GM10266 (cell line): ENCODE results near the gene PRG3.
A peak's percentile ranks its signal among the peaks of the same experiment; 100 is the strongest.

Experiments used
- DNase-seq: peaks from one replicate; pipeline ENCODE4 v3.0.0; 2012; ENCODE audit errors: extremely low spot score
- TF ChIP-seq, protein P1 (sequence below): IDR thresholded peaks from 2 replicates; pipeline ENCODE4 v1.5.1; 2012; ENCODE audit warnings: mild to moderate bottlenecking, low read depth; ENCODE audit not compliant: control insufficient read depth, insufficient read depth; ENCODE audit errors: missing control alignments

The PRG3 gene

GRCh38 chr11:57348636-57349313, 32.2 kb downstream of the PRG3 start:
- TF ChIP-seq, protein P1, sequence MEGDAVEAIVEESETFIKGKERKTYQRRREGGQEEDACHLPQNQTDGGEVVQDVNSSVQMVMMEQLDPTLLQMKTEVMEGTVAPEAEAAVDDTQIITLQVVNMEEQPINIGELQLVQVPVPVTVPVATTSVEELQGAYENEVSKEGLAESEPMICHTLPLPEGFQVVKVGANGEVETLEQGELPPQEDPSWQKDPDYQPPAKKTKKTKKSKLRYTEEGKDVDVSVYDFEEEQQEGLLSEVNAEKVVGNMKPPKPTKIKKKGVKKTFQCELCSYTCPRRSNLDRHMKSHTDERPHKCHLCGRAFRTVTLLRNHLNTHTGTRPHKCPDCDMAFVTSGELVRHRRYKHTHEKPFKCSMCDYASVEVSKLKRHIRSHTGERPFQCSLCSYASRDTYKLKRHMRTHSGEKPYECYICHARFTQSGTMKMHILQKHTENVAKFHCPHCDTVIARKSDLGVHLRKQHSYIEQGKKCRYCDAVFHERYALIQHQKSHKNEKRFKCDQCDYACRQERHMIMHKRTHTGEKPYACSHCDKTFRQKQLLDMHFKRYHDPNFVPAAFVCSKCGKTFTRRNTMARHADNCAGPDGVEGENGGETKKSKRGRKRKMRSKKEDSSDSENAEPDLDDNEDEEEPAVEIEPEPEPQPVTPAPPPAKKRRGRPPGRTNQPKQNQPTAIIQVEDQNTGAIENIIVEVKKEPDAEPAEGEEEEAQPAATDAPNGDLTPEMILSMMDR = no peak
- DNase-seq = no peak

DNA sequence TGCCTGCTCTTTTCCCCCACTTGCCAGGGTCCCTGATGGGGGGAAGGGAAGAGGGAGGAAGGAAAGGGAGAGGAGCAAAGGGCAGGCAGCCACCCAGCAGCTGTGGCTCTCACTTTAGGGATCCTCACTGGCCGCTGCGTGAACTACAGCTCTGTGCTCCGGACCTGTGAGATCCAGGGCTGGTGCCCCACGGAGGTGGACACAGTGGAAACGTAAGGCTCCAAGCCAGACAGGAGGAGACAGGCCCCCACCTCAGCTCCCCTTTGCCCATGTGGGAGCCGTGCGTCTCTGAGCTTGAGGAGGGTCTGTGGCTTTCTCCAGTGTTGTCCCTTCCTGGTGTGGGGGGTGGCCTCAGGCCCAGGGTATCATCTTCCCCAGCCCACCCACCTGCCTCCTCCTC, 32.9 kb downstream of the PRG3 start:
- DNase-seq = no peak
- TF ChIP-seq, protein P1 = no peak

DNA sequence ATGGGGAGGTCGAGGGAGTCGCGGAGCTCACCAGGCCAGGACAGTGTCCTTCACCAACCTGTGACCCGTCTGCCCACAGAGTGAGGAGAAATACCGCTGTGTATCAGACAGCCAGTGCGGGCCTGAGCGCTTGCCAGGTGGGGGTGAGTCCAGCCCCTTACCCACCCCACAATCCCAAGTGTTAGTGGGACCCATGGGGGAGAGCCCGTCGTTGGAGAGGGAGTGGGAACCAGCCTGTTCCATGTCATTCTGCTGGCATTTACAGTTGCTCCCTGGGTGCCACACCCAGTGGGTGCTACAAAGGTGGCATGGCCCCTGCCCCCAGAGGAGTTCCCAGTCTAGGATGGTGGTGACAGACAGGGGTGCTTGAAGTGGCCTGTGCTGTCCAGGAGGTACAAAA, 33.6 kb downstream of the PRG3 start:
- TF ChIP-seq, protein P1 = no peak

DNA sequence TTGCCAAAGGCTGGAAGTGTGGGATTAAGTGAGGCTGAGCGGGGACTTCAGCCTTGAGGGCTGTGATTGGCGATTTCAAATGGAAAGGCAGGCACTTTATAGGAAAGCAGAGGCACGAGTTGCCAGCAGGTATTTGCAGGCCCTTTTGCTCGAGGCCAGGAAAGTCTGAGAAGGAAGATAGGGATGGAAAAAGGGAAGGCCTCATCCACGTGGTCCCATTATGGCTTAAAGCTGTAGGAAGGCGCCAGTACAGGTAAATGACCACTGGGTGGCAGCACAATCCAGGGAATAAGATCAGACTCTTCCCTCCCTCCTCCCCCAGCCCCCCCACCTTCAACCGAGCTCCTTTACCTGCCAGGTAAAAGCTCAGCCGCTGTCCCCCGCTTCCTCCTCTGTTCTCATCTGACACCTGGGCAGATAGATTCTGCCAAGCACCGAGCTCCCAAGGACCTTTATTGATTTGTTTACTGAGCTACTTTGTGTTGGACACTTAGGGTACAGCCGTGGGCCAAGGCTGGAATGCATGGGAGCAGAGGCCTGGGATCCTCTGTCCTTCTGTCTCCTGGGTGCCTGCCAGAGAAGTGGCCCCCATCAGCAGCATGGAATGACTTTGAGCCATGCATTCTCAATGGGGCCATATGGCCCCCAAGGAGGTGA, 35.3 kb downstream of the PRG3 start:
- peak; percentile 75 for DNase-seq
- TF ChIP-seq, protein P1 = peak; percentile 82

More for the DNA sequence above, 33.6 kb downstream of the PRG3 start:
- no peak for DNase-seq

GRCh38 chr11:57344826-57345225, 36.1 kb downstream of the PRG3 start:
- DNase-seq = no peak
- TF ChIP-seq, protein P1 = no peak

- TF ChIP-seq, protein P1 = no peak
- no peak for DNase-seq
Measured at GRCh38 chr11:57343825-57344224, 37.1 kb downstream of the PRG3 start.

- TF ChIP-seq, protein P1 = no peak
- no peak for DNase-seq
Measured at GRCh38 chr11:57342702-57343101, 38.2 kb downstream of the PRG3 start.
